Measurements from ENCODE around the gene CDH23. TPM values are rescaled to one million over a fixed set of nuclear protein-coding genes. Genes with fewer than 3 reads are reported as not detected.

The CDH23 gene
- total RNA-seq, 4 donors from 2014 or later, result 7.1 to 56.2 (median 25.4) TPM

GRCh38 chr10:71549766-71550533 is 153.2 kb downstream of the CDH23 start:
- intact Hi-C loops (cut with DNase I; ENCODE audit: low total_unique reads), result no loop called here
- H3K36me3 ChIP-seq, result no peaks in the 10 kb centered on the region
- no peak overlapping the region for H3K4me3 ChIP-seq
- no peak overlapping the region for H3K27ac ChIP-seq
- no peaks in the 10 kb centered on the region for H3K9me3 ChIP-seq
- DNase-seq, result no peak
- H3K27me3 ChIP-seq, result no peaks in the 10 kb centered on the region
- no peaks in the 10 kb centered on the region for H3K4me1 ChIP-seq
- TF ChIP-seq CTCF (IDR thresholded peaks at IDR 0.05) (no peak), POLR2A (IDR thresholded peaks at IDR 0.05) (no peak)

- TF ChIP-seq CTCF (IDR thresholded peaks at IDR 0.05) (no peak), POLR2A (IDR thresholded peaks at IDR 0.05) (no peak)
- intact Hi-C loops (cut with DNase I; ENCODE audit: low total_unique reads), result no loop called here
- H3K27me3 ChIP-seq, result no peaks in the 10 kb centered on the region
- H3K4me3 ChIP-seq, result no peak overlapping the region
- no peak overlapping the region for H3K27ac ChIP-seq
- no peaks in the 10 kb centered on the region for H3K9me3 ChIP-seq
- H3K36me3 ChIP-seq, result no peaks in the 10 kb centered on the region
- no peak for DNase-seq
- no peaks in the 10 kb centered on the region for H3K4me1 ChIP-seq
Observed at GRCh38 chr10:71550628-71551027, 153.9 kb downstream of the CDH23 start.

GRCh38 chr10:71551970-71552369 is 155.2 kb downstream of the CDH23 start:
- H3K9me3 ChIP-seq, result no peaks in the 10 kb centered on the region
- intact Hi-C loops (cut with DNase I; ENCODE audit: low total_unique reads), result no loop called here
- DNase-seq, result no peak
- TF ChIP-seq CTCF (IDR thresholded peaks at IDR 0.05) (no peak), POLR2A (IDR thresholded peaks at IDR 0.05) (no peak)
- H3K4me3 ChIP-seq, result no peak overlapping the region
- H3K4me1 ChIP-seq, result no peaks in the 10 kb centered on the region
- H3K27ac ChIP-seq, result no peak overlapping the region
- no peaks in the 10 kb centered on the region for H3K27me3 ChIP-seq
- no peaks in the 10 kb centered on the region for H3K36me3 ChIP-seq

- Histone ChIP-seq H3K36me3 (no peaks in the 10 kb centered on the region), H3K27me3 (no peaks in the 10 kb centered on the region), H3K27ac (no peak overlapping the region), H3K4me1 (no peaks in the 10 kb centered on the region), H3K9me3 (no peaks in the 10 kb centered on the region), H3K4me3 (no peak overlapping the region)
- no peak for DNase-seq
- intact Hi-C loops (cut with DNase I; ENCODE audit: low total_unique reads), result no loop called here
- no peak for TF ChIP-seq POLR2A (IDR thresholded peaks at IDR 0.05)
- no peak for TF ChIP-seq CTCF (IDR thresholded peaks at IDR 0.05)
Observed at GRCh38 chr10:71553432-71553831, 156.7 kb downstream of the CDH23 start.

GRCh38 chr10:71554671-71555070 is 158.0 kb downstream of the CDH23 start:
- TF ChIP-seq POLR2A (IDR thresholded peaks at IDR 0.05), result no peak
- TF ChIP-seq CTCF (IDR thresholded peaks at IDR 0.05), result no peak
- Histone ChIP-seq H3K4me3 (no peak overlapping the region), H3K4me1 (no peaks in the 10 kb centered on the region), H3K27me3 (no peaks in the 10 kb centered on the region), H3K36me3 (no peaks in the 10 kb centered on the region), H3K9me3 (no peaks in the 10 kb centered on the region), H3K27ac (no peak overlapping the region)
- no peak for DNase-seq
- intact Hi-C loops (cut with DNase I; ENCODE audit: low total_unique reads), result no loop called here

Measured in uterus (tissue), 4 donors.